Left colon (tissue), 2 donors: Measurements from ENCODE around the gene EFEMP2. TPM values are rescaled to one million over a fixed set of nuclear protein-coding genes. Genes with fewer than 3 reads are reported as not detected.
"Not testable (repeated sequence)": the region's sequence is repeated elsewhere in the genome, so short reads cannot be mapped to it uniquely, and the experiment has no call there.

Experiments
- ATAC-seq: fragments of 200-7000 bp; cut with Tn5 transposase; one replicate; pipeline ENCODE4 v1.9.1; 2020; ENCODE audit warnings: mild to moderate bottlenecking, moderate library complexity
- DNase-seq, 2 donors: peaks; one replicate each; pipeline ENCODE4 v3.0.0-alpha.2; 2020
- intact Hi-C, 2 donors: fragments of 100-400 bp; cut with DNase I in 1 of 2; cut with micrococcal nuclease in 1 of 2; formaldehyde crosslinking; loops; one replicate each; pipeline versions ENCODE4 v1.11.2 to v1.14.0; 2022; cut with DNase I, micrococcal nuclease
- total RNA-seq, 2 donors: library from RNA; stranded (reverse); fragmentation: NEBNext Ultra II Directional; extraction: Animal tissue kit (Norgen Biotek cat#: 25700); gene quantifications; one replicate each; pipeline ENCODE4 v1.2.1, GENCODE V29; 2021
- donor health status: DM: no; HTN: no; CAD: no.
- donor health status: DM: yes; HTN: yes; CAD: no.

EFEMP2 gene
- total RNA-seq, 2 donors from 2014 or later, result 4.5 to 21.4 TPM

DNA sequence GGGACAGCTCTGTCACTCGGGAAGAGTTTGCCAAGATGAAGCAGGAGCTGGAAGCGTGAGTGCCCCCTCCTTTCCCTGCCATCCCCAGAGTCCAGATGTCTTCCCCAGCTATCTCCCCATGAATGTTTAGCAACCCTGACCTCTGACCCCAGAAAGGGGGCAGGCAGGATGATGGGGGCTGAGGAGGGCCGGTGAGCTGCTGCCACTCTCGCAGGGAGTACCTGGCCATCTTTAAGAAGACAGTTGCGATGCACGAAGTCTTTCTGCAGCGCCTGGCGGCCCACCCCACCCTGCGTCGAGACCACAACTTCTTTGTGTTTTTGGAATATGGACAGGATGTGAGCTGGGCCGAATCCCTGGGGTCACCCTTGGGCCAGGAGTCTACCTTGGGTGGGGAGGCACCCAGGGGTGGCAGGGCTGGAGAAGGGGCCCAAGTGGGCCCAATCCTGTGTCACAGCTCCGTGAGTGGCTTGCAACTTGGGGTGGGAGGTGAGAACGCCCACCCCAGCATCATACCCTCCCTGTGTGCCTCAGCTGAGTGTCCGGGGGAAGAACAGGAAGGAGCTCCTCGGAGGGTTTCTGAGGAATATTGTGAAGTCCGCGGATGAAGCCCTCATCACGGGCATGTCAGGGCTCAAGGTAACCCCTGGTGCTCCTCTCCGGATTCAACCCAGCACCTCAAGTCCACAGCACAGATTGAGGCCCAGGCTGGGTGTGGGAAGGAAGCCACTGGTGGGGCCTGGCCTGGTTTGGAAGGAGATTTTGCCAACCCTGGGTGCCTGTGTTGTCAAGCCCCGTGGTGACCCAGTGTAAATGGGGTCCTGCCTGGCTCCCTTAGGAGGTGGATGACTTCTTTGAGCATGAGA lies 22.1 kb downstream of the EFEMP2 start:
- DNase-seq (peak in 1 of 2 donors; percentile 23), ATAC-seq (no peak)
- intact Hi-C loops, result no loop called here

DNA sequence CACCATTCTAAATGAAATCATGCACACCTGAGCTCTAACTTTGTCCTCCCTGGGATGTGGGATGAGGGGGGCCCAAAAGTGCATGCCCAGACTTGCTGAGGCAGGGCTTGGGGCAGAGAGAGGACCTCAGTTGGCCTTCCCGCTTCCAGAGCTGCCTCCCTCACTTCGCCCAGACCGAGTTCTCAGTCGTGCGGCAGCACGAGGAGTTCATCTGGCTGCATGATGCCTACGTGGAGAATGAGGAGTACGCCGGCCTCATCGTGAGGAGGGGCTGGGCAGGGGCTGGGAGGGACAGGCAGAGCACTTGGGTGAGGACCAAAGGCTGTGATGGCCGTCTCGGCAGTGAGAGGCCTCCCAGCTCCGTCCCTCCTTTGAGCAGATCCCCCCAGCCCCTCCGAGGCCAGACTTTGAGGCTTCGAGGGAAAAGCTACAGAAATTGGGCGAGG lies 22.8 kb downstream of the EFEMP2 start:
- no peak for DNase-seq
- ATAC-seq, result no peak

DNA sequence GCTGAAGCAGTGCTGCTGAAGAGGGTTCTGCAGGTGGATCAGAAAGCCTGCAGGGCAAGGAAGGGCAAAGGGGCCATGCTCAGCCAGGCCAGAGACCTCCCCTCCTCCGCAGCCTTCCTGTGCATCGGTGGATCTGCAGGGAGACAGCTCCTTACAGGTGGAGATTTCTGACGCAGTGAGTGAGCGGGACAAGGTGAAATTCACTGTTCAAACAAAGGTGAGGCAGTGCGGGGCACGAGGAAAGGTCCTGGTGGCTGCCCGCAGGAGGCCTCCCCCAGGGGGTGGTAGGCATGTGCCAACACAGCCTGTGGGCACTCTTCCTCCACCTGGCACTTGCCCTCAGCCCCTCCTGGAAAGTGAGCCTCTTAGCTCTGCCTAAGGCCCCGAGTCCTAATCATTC lies 23.2 kb downstream of the EFEMP2 start:
- intact Hi-C loops, result no loop called here
- ATAC-seq, result no peak
- DNase-seq, result peak in 1 of 2 donors; percentile 18

More for the DNA sequence above, 22.8 kb downstream of the EFEMP2 start:
- intact Hi-C loops, result no loop called here

DNA sequence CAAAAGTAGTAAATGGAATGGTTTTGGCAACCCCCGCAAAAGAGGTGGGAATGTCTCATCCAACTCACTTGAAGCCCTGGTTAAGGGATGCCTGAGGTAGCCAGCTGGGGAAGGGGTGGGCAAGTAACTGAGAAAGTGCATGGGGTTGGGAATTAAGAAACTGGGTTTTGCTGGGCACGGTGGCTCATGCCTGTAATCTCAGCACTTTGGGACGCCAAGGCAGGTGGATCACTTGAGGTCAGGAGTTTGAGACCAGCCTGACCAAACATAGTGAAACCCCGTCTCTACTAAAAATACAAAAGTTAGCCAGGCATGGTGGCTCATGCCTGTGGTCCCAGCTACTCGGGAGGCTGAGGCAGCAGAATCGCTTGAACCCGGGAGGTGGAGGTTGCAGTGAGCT lies 23.9 kb downstream of the EFEMP2 start:
- ATAC-seq, DNase-seq, intact Hi-C loops: not testable (repeated sequence)

DNA sequence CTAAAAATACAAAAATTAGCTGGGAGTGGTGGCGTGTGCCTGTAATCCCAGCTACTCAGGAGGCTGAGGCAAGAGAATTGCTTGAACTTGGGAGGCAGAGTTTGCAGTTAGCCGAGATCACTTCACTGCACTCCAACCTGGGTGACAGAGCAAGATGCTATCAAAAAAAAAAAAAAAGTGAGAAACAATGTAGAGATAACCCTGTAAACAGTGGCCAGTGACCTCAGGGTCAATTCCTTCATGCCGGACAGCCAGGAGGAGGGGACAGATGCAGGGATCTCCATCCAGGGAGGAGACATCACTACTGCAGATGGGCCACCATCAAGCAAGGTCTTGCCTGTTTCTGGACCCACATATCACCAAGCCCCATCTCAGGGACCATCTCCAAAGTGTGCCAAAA lies 24.9 kb downstream of the EFEMP2 start:
- no peak for ATAC-seq
- intact Hi-C loops, result no loop called here
- DNase-seq, result no peak

DNA sequence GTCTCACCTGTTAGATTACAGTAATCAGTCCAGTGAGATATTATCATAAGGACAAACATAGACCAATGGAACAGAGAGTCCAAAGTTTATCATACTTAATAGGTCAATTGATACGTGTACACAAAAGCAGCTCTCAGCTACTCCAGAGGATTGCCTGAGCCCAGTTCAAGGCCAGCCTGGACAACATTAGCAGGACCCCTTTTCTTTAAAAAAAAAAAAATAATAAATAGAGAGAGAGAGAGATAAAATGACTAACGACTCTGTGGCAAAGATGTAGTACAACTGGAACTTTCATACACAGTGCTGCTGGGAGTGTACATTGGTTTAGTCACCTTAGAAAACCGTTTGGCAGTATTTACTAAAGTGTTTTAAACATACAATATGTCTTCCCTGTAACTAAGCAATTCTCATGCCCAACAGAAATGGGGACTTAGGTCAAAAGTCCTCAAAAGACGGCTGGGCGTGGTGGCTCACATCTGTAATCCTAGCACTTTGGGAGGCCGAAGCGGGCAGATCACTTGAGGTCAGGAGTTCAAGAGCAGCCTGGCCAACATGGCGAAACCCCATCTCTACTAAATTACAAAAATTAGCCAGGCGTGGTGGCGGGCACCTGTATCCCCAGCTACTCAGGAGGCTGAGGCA lies 28.2 kb downstream of the EFEMP2 start:
- DNase-seq (peak in 1 of 2 donors; percentile 56), ATAC-seq (peak; percentile 74)
- intact Hi-C loops, result no loop called here

DNA sequence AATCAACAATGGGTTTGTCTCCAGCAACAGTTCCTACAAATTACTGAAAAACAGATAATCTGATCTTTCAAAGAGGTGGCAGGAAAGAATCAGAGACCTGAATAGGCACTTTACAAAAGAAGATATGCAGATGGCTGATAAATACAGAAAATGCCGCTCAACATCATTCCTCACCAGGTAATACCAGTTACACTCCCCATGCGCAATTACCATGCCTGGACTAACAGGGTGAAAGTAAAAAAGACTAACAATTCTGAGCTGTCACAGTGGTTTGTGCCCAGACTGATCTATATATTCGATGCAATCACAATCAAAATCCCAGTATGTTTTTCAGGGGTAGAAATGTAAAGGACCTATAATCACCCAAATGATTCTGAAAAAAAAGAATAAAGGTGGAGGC lies 28.8 kb downstream of the EFEMP2 start:
- intact Hi-C loops, result no loop called here
- DNase-seq, result no peak

DNA sequence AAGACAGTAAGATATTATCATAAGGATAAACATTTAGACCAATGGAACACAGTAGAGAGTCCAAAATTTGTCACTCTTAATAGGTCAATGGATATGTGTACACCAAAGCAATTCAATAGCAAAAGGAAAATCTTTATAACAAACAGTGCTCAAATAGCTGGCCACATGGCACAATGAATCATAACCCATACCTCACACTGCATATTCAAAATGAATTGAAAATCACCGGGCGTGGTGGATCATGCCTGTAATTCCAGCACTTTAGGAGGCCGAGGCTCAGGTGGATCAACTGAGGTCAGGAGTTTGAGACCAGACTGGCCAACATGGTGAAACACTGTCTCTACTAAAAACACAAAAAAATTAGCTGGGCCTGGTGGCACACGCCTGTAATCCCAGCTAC lies 30.5 kb downstream of the EFEMP2 start:
- intact Hi-C loops, result no loop called here
- ATAC-seq (peak; percentile 23), DNase-seq (no peak)

More for the DNA sequence above, 28.8 kb downstream of the EFEMP2 start:
- peak; percentile 24 for ATAC-seq

DNA sequence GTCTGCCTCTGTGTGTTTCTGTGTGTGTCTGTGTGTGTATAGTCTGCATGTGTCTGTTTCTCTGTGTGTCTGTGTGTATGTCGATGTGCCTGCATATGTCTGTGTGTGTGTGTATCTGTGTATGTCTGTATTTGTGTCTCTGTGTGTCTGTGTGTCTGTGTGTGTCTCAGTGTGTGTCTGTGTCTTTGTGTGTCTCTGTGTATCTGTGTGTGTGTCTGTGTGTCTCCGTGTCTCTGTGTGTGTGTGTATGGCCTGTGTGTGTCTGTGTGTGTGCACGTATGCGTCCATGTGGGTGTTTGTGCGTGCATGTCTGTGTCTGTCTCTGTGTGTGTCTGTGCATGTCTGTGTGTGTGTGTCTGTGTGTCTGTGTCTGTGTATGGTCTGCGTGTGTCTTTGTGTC lies 38.4 kb downstream of the EFEMP2 start:
- DNase-seq (no peak), ATAC-seq (peak; percentile 5)
- intact Hi-C loops, result no loop called here

DNA sequence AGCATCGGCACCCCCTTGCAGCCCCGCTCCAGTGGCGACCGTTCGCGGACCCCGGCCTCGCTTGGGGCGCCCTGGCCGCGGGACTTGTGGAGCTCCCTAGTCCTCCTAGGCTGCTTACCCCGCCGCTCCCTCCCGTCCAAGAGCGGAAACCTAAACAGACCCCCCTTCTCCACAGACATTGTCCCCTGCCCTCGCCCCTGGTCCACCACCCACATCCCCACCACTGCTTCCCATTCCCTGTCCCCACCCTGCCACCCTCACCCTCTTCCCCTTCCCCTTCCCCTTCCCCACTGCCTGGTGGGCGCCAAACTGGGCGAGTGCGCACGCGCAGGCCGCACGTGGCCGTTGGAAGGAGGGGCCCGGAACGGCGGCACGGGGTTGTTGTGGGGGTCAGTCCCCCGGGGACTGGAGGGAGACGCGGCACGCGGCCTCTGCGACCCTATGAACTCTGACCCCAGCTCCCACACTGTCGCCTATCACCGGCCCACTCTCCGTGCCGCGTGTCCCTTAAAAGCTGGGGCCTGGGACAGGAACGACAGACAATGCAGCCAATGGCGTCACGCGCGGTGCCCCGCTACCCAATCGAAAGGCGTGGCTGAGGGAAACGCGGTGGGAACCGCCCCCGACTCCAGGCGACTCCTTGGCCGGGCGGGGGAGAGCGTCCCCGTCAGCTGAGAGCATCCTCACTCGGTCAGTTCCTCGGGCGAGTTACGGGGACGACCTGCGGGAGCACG lies 39.1 kb downstream of the EFEMP2 start, which contains the start of gene SNX32:
TSS of gene SNX32 (plus strand) at position 667 of the 734 bp plus-strand sequence. CDS start 103 bp downstream, outside the sequence.
- peak; percentile 100 for ATAC-seq
- intact Hi-C loops, result no loop called here
- peak; percentile 94 to 96 for DNase-seq

DNA sequence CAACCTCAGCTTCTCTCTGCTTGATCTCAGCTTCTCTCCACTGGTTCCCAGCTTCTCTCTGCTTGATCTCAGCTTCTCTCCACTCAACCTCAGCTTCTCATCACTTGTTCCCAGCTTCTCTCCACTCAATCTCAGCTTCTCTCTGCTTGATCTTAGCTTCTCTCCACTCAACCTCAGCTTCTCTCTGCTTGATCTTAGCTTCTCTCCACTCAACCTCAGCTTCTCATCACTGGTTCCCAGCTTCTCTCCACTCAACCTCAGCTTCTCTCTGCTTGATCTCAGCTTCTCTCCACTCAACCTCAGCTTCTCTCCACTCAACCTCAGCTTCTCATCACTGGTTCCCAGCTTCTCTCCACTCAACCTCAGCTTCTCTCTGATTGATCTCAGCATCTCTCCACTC lies 40.4 kb downstream of the EFEMP2 start:
- ATAC-seq, intact Hi-C loops, DNase-seq: not testable (repeated sequence)

DNA sequence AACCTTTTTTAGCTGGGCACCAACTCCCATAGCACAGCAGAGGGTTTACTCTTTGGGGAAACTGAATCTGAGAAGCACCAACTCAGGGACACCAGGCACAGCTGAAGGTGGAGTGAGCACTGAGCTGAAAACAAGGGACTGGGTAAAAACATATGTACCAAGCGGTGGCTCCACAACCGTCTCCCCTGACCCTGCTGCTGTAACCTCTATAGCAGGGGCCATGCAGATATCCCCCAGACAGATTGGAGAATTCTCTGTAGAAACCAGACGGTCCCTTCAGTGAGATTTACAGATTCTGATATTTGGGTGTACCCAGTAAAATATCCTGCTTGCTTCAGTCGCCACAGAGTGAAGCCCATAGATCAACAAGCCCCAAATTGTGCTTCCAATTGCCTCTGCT lies 43.1 kb downstream of the EFEMP2 start:
- ATAC-seq, result no peak
- DNase-seq, result no peak
- intact Hi-C loops, result no loop called here

DNA sequence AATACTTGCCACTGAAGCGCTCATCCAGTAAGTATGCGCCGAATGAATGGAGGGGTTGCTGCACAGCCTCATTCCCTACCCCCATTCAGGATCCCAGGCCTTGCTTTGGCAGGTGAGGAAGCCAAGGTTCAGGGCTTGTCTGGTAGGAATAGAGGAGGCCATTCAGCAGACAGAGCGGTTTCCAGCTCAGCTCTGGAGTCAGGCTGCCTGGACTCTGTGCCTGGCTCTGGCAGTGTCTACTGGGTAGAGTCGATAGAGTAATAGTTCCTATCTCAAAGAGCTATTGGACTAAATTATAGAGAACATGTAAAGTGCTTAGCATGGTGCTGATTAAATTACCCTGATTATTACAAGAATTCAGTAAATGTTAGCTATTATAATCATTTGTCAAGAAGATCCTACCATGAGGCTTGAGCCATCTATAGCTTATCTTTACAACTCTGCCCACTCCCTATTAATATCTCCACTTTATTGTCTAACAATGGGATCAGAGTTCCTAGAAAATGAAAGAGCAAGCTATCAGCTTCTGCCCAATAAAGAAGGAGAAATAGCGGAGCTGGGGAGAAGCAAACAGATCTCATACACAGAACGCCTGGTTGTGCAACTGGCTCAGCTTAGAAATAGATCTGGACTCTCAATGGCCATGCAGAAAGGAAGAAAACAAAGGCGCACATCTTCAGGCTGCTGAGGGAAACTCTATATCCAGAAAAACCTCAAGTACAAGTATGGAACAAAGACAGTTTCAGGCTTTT lies 45.4 kb downstream of the EFEMP2 start:
- intact Hi-C loops, result no loop called here
- ATAC-seq (peak; percentile 46), DNase-seq (no peak)

DNA sequence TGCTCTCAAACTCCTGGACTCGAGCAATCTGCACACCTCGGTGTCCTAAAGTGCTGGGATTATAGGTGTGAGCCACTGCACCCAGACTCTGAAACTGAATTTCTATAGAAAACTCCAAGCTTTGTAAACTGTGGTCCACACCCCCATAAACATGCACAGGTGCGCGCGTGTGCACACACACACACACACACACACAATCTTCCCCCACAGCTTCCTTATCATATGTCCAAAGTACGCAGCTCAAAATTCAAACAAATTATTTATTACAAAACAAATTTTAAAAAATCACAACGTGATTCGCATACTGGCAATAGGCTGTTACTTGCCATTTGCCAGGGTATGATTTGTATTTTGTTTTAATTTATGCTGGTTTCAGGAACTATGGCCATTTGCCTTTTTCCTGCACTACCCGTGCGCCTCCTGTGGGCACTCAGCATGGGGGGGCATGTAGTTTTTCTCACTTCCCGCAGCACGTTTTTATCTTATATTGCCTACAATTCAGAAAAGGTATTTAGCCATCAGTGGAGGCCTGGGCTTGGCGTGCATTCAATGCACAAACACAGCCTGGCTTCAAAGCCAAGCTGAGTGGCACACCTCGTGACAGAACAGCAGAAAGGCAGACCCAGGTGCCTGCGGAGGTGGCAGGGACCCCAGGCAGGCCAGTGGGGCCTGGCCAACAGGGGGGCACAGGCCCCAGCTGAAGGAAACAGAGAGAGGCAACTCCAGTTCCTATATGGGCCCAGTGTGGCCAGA lies 49.6 kb downstream of the EFEMP2 start:
- intact Hi-C loops, result no loop called here
- peak; percentile 56 for ATAC-seq
- peak; percentile 57 to 66 for DNase-seq

DNA sequence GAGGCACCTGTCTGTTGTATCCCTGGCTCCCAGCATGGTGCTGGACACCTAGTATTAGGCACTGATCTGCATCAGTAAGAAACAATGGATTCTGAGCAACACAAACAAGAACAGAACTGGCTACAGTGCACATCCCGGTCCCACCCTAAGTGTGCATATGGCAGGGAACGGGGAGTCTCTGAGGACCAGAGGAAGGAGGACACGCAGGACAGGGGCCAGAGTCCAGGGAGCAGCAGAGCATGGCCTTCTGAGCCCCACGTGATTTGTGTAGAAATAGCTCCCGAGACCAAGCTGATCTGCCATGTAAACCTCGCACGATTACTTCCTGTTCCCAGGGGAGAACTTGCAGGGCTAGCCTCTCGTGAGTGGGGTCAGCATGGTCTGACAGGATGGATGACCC lies 51.5 kb downstream of the EFEMP2 start:
- DNase-seq (peak; percentile 64 to 85), ATAC-seq (peak; percentile 75)

DNA sequence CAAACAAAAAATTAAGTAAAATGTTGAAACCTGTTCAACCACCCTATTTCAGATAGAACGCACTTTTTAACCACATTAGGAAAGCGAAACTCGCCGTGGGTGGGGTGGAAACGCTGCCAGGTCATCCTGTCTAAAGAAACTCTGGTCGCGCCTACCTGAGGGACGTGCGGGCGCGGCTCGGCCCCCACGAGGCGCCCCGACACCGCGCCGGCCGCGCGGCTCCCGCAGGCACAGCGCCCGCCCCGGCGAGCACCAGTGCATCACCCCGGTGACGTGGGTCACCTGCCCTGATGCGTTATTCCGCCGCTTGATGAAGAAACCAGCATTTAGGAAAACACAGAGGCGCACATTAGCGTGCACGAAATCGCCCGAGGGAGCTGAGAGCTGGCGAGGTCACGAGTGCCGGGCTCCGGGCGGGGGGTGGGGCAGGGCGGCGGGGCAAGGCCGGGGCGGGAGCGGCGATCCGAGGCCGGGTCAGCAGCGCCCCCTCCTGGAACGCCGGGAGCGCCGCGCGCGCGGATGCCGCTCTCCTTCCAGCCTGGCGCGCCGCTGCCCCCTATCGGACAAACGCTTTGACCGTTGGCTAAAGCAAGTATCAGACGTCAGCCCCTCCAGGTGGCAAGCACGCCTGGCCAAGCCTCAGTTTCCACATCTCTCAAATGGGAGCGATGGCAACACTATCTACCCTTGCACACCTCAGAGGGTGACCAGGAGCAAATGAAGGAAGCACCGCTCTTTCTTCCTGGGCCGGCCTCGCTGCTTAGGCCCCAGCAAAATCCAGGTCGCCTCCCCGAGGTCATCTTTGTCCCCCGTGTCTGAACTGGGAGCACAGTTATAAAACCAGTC lies 54.5 kb downstream of the EFEMP2 start:
- intact Hi-C loops, result loop anchor here in 1 of 2 donors (5.0 kb wide), 2 partner anchors 41 to 106 kb away; partner anchors contain the start of gene KAT5
- ATAC-seq (peak; percentile 75), DNase-seq (peak; percentile 90 to 100)

More for the DNA sequence above, 51.5 kb downstream of the EFEMP2 start:
- intact Hi-C loops, result no loop called here

DNA sequence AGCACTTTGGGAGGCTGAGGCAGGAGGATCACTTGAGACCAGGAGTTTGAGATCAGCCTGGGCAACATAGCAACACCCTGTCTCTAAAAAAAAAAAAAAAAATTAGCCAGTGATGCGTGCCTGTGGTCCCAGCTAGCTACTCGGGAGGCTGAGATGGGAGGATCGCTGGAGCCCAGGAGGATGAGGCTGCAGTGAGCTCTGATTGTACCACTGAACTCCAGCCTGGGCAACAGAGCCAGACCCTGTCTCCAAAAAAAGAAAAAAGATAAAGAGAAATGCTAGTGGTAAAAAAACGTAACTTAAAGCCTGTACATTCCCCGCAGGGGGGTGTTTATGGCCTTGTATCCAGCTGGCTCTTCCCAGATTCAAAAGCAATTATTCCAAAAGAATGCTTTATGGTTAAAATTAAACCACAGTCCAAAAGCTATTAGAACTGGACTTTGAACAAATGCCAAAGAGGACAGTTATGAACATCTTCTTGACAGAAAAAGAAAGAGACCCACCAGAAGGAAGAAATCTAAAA lies 55.2 kb downstream of the EFEMP2 start:
- intact Hi-C loops, result loop anchor here in 1 of 2 donors (5.0 kb wide), 2 partner anchors 40 to 105 kb away; partner anchors contain the start of gene KAT5
- ATAC-seq (no peak), DNase-seq (no peak)
